ENCODE data around the gene UGT2B11.
"Not testable (repeated sequence)": the region's sequence is repeated elsewhere in the genome, so short reads cannot be mapped to it uniquely, and the experiment has no call there.

Gene UGT2B11

DNA sequence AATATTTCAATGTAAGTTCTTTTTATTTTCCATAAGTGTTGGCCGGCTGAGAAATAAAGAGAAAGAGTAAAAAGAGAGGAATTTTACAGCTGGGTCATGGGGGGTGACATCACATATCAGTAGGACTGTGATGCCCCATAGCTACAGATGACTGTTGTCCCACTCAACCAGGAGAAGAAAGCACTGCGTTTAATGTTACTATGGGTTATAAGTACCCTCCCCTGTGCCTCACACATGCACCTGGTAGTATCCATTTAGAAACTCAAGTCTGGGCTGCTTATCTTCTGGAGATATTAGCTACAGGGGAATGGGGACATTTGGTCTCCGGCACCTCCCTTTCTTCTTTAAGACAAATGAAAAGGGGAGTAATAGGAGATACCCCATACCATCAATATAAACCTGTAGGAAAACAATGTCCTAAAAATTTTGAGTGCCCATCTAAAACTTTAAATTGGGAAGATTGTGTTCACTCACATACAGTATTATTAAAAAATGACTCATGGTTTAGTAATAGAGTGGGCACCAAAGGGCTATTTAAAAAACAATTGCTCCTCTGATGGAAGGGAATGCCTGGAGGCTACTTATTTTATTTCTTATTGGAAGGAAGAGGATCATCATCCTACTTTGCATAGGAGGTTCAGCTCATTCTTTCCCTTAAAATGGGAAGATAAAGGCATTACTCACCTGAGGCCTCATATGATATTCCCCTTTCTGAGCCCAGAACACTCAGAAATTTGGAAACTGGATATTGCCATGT lies 18.2 kb downstream of the UGT2B11 start:
- no peak overlapping the region for H3K9ac ChIP-seq
- no peak overlapping the region for H3K4me3 ChIP-seq (ENCODE audit: low read depth, low read length)
- TF ChIP-seq, protein P1, sequence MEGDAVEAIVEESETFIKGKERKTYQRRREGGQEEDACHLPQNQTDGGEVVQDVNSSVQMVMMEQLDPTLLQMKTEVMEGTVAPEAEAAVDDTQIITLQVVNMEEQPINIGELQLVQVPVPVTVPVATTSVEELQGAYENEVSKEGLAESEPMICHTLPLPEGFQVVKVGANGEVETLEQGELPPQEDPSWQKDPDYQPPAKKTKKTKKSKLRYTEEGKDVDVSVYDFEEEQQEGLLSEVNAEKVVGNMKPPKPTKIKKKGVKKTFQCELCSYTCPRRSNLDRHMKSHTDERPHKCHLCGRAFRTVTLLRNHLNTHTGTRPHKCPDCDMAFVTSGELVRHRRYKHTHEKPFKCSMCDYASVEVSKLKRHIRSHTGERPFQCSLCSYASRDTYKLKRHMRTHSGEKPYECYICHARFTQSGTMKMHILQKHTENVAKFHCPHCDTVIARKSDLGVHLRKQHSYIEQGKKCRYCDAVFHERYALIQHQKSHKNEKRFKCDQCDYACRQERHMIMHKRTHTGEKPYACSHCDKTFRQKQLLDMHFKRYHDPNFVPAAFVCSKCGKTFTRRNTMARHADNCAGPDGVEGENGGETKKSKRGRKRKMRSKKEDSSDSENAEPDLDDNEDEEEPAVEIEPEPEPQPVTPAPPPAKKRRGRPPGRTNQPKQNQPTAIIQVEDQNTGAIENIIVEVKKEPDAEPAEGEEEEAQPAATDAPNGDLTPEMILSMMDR (IDR thresholded peaks at IDR 0.05): no peak
- H3K4me2 ChIP-seq (ENCODE audit: low read length): no peak overlapping the region
- H3K27me3 ChIP-seq (ENCODE audit: control insufficient read depth, insufficient read depth, low read length): no peaks in the 10 kb centered on the region
- H3K9me3 ChIP-seq (ENCODE audit: control insufficient read depth, low read length): no peaks in the 10 kb centered on the region
- H3K4me1 ChIP-seq: no peaks in the 10 kb centered on the region
- H3K79me2 ChIP-seq: no peaks in the 10 kb centered on the region
- no peaks in the 10 kb centered on the region for H3K36me3 ChIP-seq (ENCODE audit: control insufficient read depth, insufficient read depth, low read length)
- H3K27ac ChIP-seq: no peak overlapping the region
- no peak overlapping the region for H2AFZ ChIP-seq

DNA sequence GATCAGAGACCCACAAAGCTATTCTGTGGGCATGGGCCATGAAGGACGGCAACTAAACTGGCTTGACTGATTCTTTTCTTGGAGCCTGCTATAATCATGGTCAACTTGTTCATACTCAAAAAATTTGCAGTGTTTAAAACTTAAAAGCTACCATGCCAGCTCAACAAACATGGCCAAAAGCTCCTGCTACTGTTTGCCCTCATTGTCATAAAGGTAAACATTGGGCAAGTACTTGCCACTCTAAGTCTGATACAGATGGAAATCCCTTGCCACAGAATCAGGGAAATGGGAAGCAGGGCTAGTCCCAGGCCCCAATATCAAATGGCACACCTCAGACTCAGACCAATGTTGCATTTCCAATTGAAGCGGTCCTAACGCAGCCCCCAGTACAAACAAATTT lies 20.4 kb downstream of the UGT2B11 start:
- TF ChIP-seq, protein P1 (IDR thresholded peaks at IDR 0.05): no peak
- Histone ChIP-seq H3K4me1 (no peaks in the 10 kb centered on the region), H3K4me2 (ENCODE audit: low read length) (no peak overlapping the region)

DNA sequence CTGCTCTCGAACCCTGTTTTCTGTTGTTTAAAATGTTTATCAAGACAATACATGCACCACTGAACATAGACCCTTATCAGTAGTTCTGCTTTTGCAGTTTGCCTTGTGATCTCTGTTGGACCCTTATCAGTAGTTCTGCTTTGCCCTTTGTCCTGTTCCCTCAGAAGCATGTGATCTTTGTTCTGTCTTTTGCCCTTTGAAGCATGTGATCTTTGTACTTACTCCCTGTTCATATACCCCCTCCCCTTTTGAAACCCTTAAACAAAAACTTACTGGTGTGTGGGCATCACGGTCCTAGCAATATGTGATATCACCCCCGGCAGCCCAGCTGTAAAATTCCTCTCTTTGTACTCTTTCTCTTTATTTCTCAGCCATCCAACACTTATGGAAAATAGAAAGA lies 22.6 kb downstream of the UGT2B11 start:
- H3K4me3 ChIP-seq (ENCODE audit: low read depth, low read length); H3K27me3 ChIP-seq (ENCODE audit: control insufficient read depth, insufficient read depth, low read length); H3K4me2 ChIP-seq (ENCODE audit: low read length); H3K9ac ChIP-seq; H2AFZ ChIP-seq; H3K36me3 ChIP-seq (ENCODE audit: control insufficient read depth, insufficient read depth, low read length); H3K4me1 ChIP-seq; H3K79me2 ChIP-seq; H3K27ac ChIP-seq; H3K9me3 ChIP-seq (ENCODE audit: control insufficient read depth, low read length): not testable (repeated sequence)

More for the DNA sequence above, 20.4 kb downstream of the UGT2B11 start:
- no peak overlapping the region for H2AFZ ChIP-seq
- H3K27ac ChIP-seq: no peak overlapping the region
- no peaks in the 10 kb centered on the region for H3K9me3 ChIP-seq (ENCODE audit: control insufficient read depth, low read length)
- H3K27me3 ChIP-seq (ENCODE audit: control insufficient read depth, insufficient read depth, low read length): no peaks in the 10 kb centered on the region
- H3K79me2 ChIP-seq: no peaks in the 10 kb centered on the region
- no peak overlapping the region for H3K4me3 ChIP-seq (ENCODE audit: low read depth, low read length)
- no peaks in the 10 kb centered on the region for H3K36me3 ChIP-seq (ENCODE audit: control insufficient read depth, insufficient read depth, low read length)
- H3K9ac ChIP-seq: no peak overlapping the region

DNA sequence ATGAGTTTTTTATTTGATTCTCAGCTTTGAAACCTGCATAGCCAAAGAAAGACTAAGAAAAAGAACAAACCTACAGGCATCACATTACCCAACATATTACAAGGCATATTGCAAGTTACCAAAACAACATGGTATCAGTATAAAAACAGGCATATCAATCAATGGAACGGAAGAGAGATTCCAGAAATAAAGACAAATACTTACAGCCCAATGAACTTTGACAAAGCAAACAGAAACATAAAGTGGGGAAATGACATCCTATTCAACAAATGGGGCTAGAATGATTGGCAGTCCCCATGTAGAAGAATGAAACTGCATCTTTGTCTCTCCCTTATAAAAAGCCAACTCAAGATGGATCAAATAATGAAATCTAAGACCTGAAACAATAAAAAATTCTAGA lies 23.9 kb downstream of the UGT2B11 start:
- not testable (repeated sequence) for H3K9ac ChIP-seq; H3K27ac ChIP-seq; H3K4me2 ChIP-seq (ENCODE audit: low read length); H2AFZ ChIP-seq; H3K36me3 ChIP-seq (ENCODE audit: control insufficient read depth, insufficient read depth, low read length); H3K79me2 ChIP-seq; H3K4me3 ChIP-seq (ENCODE audit: low read depth, low read length); H3K9me3 ChIP-seq (ENCODE audit: control insufficient read depth, low read length); H3K27me3 ChIP-seq (ENCODE audit: control insufficient read depth, insufficient read depth, low read length); H3K4me1 ChIP-seq

DNA sequence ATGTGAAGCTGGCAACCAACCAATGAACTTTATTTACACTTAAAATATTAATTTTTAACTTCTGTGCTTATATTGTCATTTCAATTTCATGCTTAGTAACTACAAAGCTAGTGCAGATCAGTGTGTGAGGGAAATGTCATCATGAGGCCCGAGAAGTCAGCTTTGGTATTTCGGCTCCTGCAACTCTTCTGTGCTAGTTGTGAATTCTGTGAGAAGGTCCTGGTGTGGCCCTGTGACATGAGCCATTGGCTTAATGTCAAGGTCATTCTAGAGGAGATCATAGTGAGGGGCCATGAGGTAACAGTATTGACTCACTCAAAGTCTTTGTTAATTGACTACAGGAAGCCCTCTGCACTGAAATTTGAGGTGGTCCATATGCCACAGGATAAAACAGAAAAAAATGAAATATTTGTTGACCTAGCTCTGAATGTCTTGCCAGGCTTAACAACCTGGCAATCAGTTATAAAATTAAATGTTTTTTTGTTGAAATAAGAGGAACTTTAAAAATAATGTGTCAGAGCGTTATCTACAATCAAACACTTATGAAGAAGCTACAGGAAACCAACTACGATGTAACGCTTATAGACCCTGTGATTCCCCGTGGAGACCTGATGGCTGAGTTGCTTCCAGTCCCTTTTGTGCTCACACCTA lies 32.9 kb downstream of the UGT2B11 start:
- H2AFZ ChIP-seq; H3K79me2 ChIP-seq; H3K27ac ChIP-seq; H3K9ac ChIP-seq; H3K9me3 ChIP-seq (ENCODE audit: control insufficient read depth, low read length); H3K4me2 ChIP-seq (ENCODE audit: low read length); H3K36me3 ChIP-seq (ENCODE audit: control insufficient read depth, insufficient read depth, low read length); H3K27me3 ChIP-seq (ENCODE audit: control insufficient read depth, insufficient read depth, low read length); H3K4me3 ChIP-seq (ENCODE audit: low read depth, low read length); H3K4me1 ChIP-seq: not testable (repeated sequence)

DNA sequence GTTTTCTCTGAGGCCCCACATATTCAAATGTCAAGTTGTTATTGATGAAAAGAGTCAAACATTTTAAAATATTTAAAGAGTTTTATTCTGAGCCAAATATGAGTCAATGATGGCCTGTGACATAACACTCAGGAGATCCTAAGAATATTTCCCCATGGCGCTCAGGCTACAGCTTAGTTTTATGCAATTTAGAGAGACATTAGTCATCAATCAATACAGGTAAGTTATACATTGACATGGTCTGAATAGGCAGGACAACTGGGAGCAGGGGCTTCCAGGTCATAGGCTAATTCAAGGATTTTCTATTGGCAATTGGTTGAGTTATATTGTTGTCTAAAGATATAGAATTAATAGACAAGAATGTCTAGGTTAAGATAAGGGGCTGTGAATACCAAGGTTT lies 34.7 kb downstream of the UGT2B11 start:
- H2AFZ ChIP-seq; H3K4me2 ChIP-seq (ENCODE audit: low read length); H3K9ac ChIP-seq; H3K36me3 ChIP-seq (ENCODE audit: control insufficient read depth, insufficient read depth, low read length); H3K9me3 ChIP-seq (ENCODE audit: control insufficient read depth, low read length); H3K79me2 ChIP-seq; H3K4me3 ChIP-seq (ENCODE audit: low read depth, low read length); H3K4me1 ChIP-seq; H3K27ac ChIP-seq; H3K27me3 ChIP-seq (ENCODE audit: control insufficient read depth, insufficient read depth, low read length): not testable (repeated sequence)

DNA sequence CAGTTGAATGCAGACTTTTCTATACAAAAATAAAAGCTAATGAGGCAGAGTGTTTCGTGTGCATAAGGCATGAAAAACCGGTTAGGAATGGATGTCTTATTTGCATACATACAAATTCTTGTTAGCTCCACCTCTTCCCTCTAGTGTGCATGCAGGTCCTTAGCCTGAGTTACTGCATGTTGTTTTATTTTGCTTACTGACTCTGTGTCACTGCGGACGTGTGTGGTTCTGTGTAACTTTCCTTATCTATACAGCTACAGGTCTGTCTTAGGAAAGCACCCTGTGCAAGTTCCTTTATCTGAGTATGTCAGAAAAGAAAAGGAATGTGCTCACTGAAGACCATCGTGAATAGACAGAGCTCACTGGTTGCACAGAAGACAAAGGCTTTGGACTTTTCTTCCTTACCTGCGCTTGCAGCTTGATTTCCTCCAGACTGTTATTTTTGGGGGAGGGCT lies 35.8 kb downstream of the UGT2B11 start:
- H3K4me2 ChIP-seq (ENCODE audit: low read length); H3K79me2 ChIP-seq; H3K9ac ChIP-seq; H3K4me1 ChIP-seq; H3K4me3 ChIP-seq (ENCODE audit: low read depth, low read length); H2AFZ ChIP-seq; H3K27ac ChIP-seq; H3K9me3 ChIP-seq (ENCODE audit: control insufficient read depth, low read length); H3K27me3 ChIP-seq (ENCODE audit: control insufficient read depth, insufficient read depth, low read length); H3K36me3 ChIP-seq (ENCODE audit: control insufficient read depth, insufficient read depth, low read length): not testable (repeated sequence)

DNA sequence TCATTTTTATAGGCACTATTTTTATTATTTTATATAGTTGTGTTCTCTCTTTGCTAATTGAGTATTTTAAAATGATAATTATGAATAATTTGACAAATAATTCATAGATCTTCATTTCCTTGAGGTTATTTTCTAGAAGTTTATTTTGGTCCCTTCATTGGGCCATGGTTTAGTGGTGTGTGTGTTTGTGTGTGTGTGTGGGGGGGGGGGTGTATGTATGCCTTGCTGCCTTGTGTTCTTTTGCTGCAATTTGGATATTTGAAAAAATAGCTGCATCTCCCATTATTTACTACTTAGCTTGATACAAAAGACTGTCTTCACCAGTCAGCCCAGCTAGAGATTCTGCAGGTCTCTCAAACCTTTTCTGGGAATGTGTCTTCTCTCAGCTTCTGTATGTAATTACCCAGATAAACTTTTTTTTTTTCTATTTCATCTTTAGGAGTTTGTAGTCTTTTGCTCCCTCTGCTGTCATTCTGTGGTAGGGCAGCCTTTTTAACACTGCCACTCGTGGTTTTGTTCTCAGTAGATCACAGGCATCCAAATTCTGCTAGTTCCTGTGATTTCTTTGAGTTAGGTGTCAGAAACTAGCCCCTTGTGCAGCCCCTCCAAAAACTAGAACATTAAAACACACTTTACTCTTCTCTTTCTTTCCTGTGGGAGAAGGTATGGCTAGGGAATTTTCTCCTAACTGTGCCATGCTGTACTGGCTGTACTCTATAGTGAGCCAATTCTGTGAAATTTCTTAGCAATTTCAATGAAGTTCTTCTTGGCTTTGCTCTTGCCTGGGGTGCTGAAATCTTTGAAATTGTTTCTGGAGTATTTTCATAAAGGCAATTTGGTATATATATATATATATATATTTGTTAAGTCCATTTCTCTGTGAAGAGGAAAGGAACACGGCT lies 44.1 kb downstream of the UGT2B11 start:
- H3K79me2 ChIP-seq; H3K4me1 ChIP-seq; H3K9me3 ChIP-seq (ENCODE audit: control insufficient read depth, low read length); H3K27ac ChIP-seq; H3K9ac ChIP-seq; H3K4me3 ChIP-seq (ENCODE audit: low read depth, low read length); H2AFZ ChIP-seq; H3K36me3 ChIP-seq (ENCODE audit: control insufficient read depth, insufficient read depth, low read length); H3K27me3 ChIP-seq (ENCODE audit: control insufficient read depth, insufficient read depth, low read length); H3K4me2 ChIP-seq (ENCODE audit: low read length): not testable (repeated sequence)

DNA sequence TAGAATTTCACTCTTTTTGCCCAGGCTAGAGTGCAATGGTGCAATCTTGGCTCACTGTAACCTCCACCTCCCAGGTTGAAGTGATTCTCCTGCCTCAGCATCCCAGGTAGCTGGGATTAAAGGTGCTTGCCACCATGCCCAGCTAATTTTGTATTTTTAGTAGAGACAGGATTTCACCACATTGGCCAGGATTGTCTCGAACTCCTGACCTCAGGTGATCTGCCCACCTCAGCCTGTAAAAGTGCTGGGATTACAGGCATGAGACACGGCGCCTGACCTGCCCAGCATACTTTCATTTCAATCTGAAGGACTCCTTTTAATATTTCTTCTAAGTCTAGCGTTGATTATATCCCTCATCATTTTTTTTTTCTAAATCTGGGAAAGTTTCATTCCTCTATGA lies 45.4 kb downstream of the UGT2B11 start:
- not testable (repeated sequence) for H3K4me2 ChIP-seq (ENCODE audit: low read length); H3K9ac ChIP-seq; H3K9me3 ChIP-seq (ENCODE audit: control insufficient read depth, low read length)

More for the DNA sequence above, 45.4 kb downstream of the UGT2B11 start:
- not testable (repeated sequence) for H3K27ac ChIP-seq; H2AFZ ChIP-seq; H3K79me2 ChIP-seq; H3K4me3 ChIP-seq (ENCODE audit: low read depth, low read length); H3K36me3 ChIP-seq (ENCODE audit: control insufficient read depth, insufficient read depth, low read length); H3K4me1 ChIP-seq; H3K27me3 ChIP-seq (ENCODE audit: control insufficient read depth, insufficient read depth, low read length)
